ENCODE results near the gene FLAD1.
A peak's percentile ranks its signal among the peaks of the same experiment; 100 is the strongest.

Gene FLAD1

GRCh38 chr1:155005076-155006011 is 22.2 kb downstream of the FLAD1 start:
- no peak for DNase-seq

DNA sequence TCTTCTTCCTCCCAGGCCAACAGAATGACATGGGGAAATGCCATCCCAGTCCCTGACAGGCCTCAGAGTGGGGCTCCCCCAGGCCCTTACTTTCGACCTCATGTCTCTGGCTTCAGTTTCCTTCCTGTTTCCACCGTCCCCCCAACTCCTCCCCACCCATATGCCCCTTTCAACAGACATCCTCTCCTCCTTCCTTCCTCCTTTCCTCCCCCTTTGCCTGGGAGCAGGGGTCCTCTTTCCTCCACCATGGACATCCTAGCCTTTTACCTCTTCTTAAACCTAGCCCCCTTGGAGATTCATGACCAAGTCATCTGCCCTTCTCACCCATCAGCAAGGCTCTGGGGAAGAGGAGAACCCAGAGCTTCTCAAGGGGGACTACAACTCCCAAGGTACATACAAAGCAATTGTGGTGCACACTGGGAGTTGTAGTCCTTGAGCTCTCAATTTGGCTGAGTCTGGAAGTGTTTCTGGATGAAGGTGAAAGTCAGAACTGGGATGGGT is 23.5 kb downstream of the FLAD1 start:
- DNase-seq: no peak

GRCh38 chr1:155007251-155007828 is 24.2 kb downstream of the FLAD1 start:
- DNase-seq: no peak

DNA sequence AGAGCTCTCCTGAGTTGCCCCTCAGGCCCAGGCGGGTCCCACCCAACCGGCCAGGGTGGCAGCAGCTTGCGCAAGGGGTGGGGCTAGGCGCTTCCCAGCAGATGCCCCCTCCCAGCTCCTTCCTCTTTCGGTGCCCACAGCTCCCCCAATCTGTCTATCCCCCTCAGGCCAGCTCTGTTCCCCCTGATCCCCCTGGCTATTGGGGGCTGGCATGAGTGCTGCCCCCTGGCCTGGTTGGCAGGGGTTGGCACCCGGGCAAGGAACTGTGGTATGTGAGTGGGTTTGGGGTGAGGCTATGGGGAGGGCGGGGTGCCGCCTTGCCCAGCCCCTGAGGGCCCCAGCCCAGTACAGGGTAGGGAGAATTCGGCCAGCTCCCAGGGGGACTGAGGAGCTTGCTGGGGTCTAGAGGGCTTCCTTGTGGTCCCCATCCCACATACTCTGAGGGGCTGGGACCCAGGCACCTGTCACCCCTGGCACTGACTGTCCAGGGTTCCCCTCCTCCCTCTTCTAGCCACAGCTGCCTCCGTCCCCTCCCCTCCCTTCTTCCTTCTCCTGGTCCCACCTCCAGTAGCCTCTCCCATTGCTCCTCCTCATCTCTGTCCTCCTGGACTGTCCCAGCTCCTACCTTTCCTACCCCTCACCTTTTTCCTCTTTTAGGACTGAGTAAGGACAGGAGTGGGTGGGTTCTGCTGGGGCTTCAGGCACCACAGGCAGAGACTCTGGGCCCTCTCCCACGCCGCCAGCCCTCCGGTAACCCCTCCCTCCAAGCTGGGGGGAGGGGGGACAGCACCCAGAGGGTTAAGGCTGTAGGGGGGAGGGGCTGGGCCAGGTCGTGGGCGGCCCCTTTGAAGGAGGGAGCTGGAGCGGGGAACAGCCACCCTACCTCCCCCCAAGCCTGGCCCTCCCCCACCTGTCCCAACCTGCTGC is 25.1 kb downstream of the FLAD1 start:
- DNase-seq: no peak

GRCh38 chr1:155009221-155009711 is 26.1 kb downstream of the FLAD1 start:
- no peak for DNase-seq

DNA sequence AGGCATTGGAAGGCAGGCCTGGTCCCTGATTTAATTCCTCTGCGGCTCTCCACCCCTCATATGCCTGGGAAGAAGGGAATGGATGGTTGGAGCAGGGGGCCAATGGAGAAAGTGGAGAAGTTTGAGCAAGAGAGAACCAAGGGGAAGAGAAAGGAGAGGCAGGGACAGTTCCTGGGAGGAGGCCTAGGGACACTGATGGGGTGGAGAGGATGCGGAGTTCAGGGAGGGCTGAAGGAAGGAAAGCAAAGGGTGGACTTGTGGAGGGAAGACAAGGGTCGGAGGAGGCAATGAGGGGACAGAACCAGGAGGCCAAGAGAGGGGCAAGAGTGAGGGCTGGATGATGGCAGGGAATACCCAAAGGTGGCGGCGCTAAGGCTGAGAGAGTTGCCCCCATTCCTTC is 26.6 kb downstream of the FLAD1 start:
- DNase-seq: no peak

DNA sequence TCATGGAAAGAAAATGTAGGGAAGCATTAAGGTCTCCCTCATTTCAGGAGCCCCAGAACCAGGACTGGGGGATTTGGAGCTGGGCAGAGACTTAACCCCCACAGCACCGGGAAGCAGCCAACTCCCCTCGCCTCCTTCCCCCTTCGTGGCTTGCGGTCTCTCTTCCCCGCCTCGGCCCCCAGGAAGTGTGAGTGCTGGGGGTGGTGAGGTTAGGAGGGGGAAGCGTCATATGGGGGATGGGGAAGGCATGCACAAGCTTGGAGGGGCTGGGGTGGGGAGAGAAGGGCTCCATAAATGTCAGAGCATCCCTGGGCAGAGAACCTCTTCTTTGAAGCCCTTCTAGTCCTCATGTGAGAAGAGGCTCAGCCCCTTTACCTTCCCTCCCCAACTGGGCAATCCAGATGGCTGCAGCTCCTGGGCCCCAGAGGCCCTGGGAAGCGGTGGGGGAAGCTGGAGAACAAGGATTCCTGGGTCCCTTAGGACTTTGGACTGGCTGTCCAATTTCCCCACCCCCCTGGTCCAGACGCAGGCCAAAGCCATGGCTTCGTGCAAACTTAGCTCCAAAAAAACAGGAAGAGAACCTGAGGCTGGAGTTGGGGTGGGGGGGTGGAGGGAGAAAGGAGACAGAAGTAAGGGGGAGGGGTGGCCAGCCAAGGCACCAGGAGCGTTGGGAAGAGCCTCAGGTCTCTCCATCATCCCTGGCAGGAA is 27.2 kb downstream of the FLAD1 start:
- DNase-seq: no peak

- no peak for DNase-seq
These were observed 27.9 kb downstream of the FLAD1 start for GRCh38 chr1:155011004-155011416.

GRCh38 chr1:155011437-155012025 is 28.4 kb downstream of the FLAD1 start:
- DNase-seq: no peak

DNA sequence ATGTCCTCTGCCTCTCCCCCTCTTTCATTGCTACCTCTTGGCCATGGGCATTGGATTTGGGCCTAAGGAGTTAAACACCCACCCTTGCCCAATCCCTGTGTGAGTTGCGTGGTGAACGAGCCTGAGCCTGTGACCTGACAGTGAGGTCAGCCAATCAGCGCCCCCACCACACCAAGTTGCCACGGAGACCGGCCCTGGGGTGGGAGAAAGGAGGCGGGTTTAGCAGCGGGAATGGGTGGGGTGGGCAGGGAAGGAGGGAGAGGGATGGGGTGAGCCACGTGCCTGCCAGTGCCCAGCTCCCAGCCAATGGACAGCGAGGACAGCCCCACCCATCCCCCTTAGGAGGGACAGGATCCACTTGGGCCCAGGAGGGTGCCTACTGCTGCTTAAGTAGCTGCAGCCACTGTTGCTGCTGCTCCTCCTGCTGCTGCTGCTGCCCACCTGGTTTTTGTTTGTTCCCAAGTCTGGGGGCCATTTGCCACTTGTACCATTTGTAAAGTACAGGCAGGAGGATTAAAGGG is 28.9 kb downstream of the FLAD1 start:
- DNase-seq: no peak

GRCh38 chr1:155012776-155013602 is 29.8 kb downstream of the FLAD1 start:
- no peak for DNase-seq

GRCh38 chr1:155013632-155014031 is 30.5 kb downstream of the FLAD1 start:
- DNase-seq: no peak

- no peak for DNase-seq
These were observed 31.8 kb downstream of the FLAD1 start for GRCh38 chr1:155014709-155015508.

- DNase-seq: no peak
These were observed 32.5 kb downstream of the FLAD1 start for GRCh38 chr1:155015527-155016230.

DNA sequence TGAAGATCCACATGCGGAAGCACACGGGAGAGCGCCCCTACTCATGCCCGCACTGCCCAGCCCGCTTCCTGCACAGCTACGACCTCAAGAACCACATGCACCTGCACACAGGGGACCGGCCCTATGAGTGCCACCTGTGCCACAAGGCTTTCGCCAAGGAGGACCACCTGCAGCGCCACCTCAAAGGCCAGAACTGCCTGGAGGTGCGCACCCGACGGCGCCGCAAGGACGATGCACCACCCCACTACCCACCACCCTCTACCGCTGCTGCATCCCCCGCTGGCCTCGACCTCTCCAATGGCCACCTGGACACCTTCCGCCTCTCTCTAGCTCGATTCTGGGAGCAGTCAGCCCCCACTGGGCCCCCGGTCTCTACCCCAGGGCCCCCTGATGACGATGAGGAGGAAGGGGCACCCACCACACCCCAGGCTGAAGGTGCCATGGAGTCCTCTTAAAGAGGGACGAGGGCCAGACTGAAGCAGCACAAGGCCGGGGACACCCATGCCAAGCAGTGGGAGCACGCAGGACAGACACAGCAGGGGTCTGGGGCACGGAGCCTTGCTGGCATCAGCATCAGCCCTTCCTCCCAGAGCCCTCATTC is 33.2 kb downstream of the FLAD1 start:
- no peak for DNase-seq

- DNase-seq: peak; percentile 51
These were observed 34.1 kb downstream of the FLAD1 start for GRCh38 chr1:155017041-155017945.

DNA sequence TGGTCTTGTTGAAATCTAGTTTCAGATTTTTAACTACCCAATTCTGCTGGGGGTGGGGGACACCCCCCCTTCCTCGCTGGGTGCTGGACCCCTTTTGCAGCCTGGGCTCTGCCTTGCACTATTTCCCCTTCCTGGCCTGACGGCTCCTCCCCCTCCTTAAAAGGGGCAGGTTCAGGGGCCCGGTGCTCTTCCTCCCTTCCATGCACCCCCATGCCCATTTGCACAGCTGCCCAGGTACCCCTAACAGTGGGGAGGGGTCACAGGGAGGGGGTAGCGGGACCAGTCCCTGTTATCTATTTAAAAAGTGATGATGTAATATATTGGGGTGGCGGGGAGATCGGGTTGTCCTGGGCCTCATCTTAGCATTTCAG is 34.8 kb downstream of the FLAD1 start:
- DNase-seq: no peak
